ENCODE data around the gene ART3.

The ART3 gene

GRCh38 chr4:76106442-76106841 is 31.9 kb downstream of the ART3 start:
- no peaks in the 10 kb centered on the region for H3K27me3 ChIP-seq (ENCODE audit: control insufficient read depth in 1 of 2, insufficient read depth in 2 of 2, low read length in 2 of 2)
- H3K9ac ChIP-seq (ENCODE audit: low read length): no peak overlapping the region
- no peak overlapping the region for H3K4me3 ChIP-seq (ENCODE audit: low read depth in 1 of 2, low read length in 2 of 2)
- H3K4me1 ChIP-seq (ENCODE audit: insufficient read depth, low read length): no peaks in the 10 kb centered on the region
- no peaks in the 10 kb centered on the region for H3K9me3 ChIP-seq (ENCODE audit: low read length)
- H3K36me3 ChIP-seq (ENCODE audit: insufficient read depth, low read length): no peaks in the 10 kb centered on the region
- H3K27ac ChIP-seq (ENCODE audit: low read depth, low read length): no peak overlapping the region

GRCh38 chr4:76108467-76109181 is 34.1 kb downstream of the ART3 start:
- Histone ChIP-seq H3K4me3 (ENCODE audit: low read depth in 1 of 2, low read length in 2 of 2) (no peak overlapping the region), H3K27me3 (ENCODE audit: control insufficient read depth in 1 of 2, insufficient read depth in 2 of 2, low read length in 2 of 2) (no peaks in the 10 kb centered on the region), H3K9me3 (ENCODE audit: low read length) (no peaks in the 10 kb centered on the region), H3K27ac (ENCODE audit: low read depth, low read length) (no peak overlapping the region), H3K4me1 (ENCODE audit: insufficient read depth, low read length) (no peaks in the 10 kb centered on the region), H3K36me3 (ENCODE audit: insufficient read depth, low read length) (no peaks in the 10 kb centered on the region), H3K9ac (ENCODE audit: low read length) (no peak overlapping the region)

- Histone ChIP-seq H3K27ac (ENCODE audit: low read depth, low read length) (no peak overlapping the region), H3K9me3 (ENCODE audit: low read length) (no peaks in the 10 kb centered on the region), H3K4me1 (ENCODE audit: insufficient read depth, low read length) (no peaks in the 10 kb centered on the region), H3K36me3 (ENCODE audit: insufficient read depth, low read length) (peaks cover 37% of the 10 kb centered on the region), H3K4me3 (ENCODE audit: low read depth in 1 of 2, low read length in 2 of 2) (no peak overlapping the region), H3K9ac (ENCODE audit: low read length) (no peak overlapping the region), H3K27me3 (ENCODE audit: control insufficient read depth in 1 of 2, insufficient read depth in 2 of 2, low read length in 2 of 2) (no peaks in the 10 kb centered on the region)
Measured at GRCh38 chr4:76116821-76117220, 42.3 kb downstream of the ART3 start.

GRCh38 chr4:76117536-76117935 is 43.0 kb downstream of the ART3 start:
- Histone ChIP-seq H3K27ac (ENCODE audit: low read depth, low read length) (no peak overlapping the region), H3K9me3 (ENCODE audit: low read length) (no peaks in the 10 kb centered on the region), H3K36me3 (ENCODE audit: insufficient read depth, low read length) (peaks cover 43% of the 10 kb centered on the region), H3K27me3 (ENCODE audit: control insufficient read depth in 1 of 2, insufficient read depth in 2 of 2, low read length in 2 of 2) (no peaks in the 10 kb centered on the region), H3K9ac (ENCODE audit: low read length) (no peak overlapping the region), H3K4me3 (ENCODE audit: low read depth in 1 of 2, low read length in 2 of 2) (no peak overlapping the region), H3K4me1 (ENCODE audit: insufficient read depth, low read length) (no peaks in the 10 kb centered on the region)

GRCh38 chr4:76120199-76120598 is 45.7 kb downstream of the ART3 start:
- Histone ChIP-seq H3K9ac (ENCODE audit: low read length) (no peak overlapping the region), H3K27ac (ENCODE audit: low read depth, low read length) (no peak overlapping the region), H3K27me3 (ENCODE audit: control insufficient read depth in 1 of 2, insufficient read depth in 2 of 2, low read length in 2 of 2) (no peaks in the 10 kb centered on the region), H3K4me1 (ENCODE audit: insufficient read depth, low read length) (no peaks in the 10 kb centered on the region), H3K36me3 (ENCODE audit: insufficient read depth, low read length) (peaks cover 43% of the 10 kb centered on the region), H3K4me3 (ENCODE audit: low read depth in 1 of 2, low read length in 2 of 2) (no peak overlapping the region), H3K9me3 (ENCODE audit: low read length) (no peaks in the 10 kb centered on the region)

GRCh38 chr4:76125816-76126215 is 51.3 kb downstream of the ART3 start:
- no peak overlapping the region for H3K9ac ChIP-seq (ENCODE audit: low read length)
- H3K27me3 ChIP-seq (ENCODE audit: control insufficient read depth in 1 of 2, insufficient read depth in 2 of 2, low read length in 2 of 2): no peaks in the 10 kb centered on the region
- no peaks in the 10 kb centered on the region for H3K4me1 ChIP-seq (ENCODE audit: insufficient read depth, low read length)
- H3K27ac ChIP-seq (ENCODE audit: low read depth, low read length): no peak overlapping the region
- H3K4me3 ChIP-seq (ENCODE audit: low read depth in 1 of 2, low read length in 2 of 2): no peak overlapping the region
- peaks cover 24% of the 10 kb centered on the region for H3K36me3 ChIP-seq (ENCODE audit: insufficient read depth, low read length)
- H3K9me3 ChIP-seq (ENCODE audit: low read length): no peaks in the 10 kb centered on the region

- Histone ChIP-seq H3K27ac (ENCODE audit: low read depth, low read length) (no peak overlapping the region), H3K9ac (ENCODE audit: low read length) (no peak overlapping the region), H3K27me3 (ENCODE audit: control insufficient read depth in 1 of 2, insufficient read depth in 2 of 2, low read length in 2 of 2) (no peaks in the 10 kb centered on the region), H3K4me1 (ENCODE audit: insufficient read depth, low read length) (no peaks in the 10 kb centered on the region), H3K9me3 (ENCODE audit: low read length) (no peaks in the 10 kb centered on the region), H3K36me3 (ENCODE audit: insufficient read depth, low read length) (peaks cover 16% of the 10 kb centered on the region), H3K4me3 (ENCODE audit: low read depth in 1 of 2, low read length in 2 of 2) (no peak overlapping the region)
Measured at GRCh38 chr4:76127754-76128153, 53.2 kb downstream of the ART3 start.

- H3K27ac ChIP-seq (ENCODE audit: low read depth, low read length): no peak overlapping the region
- H3K27me3 ChIP-seq (ENCODE audit: control insufficient read depth in 1 of 2, insufficient read depth in 2 of 2, low read length in 2 of 2): no peaks in the 10 kb centered on the region
- H3K4me3 ChIP-seq (ENCODE audit: low read depth in 1 of 2, low read length in 2 of 2): no peak overlapping the region
- H3K36me3 ChIP-seq (ENCODE audit: insufficient read depth, low read length): peaks cover 41% of the 10 kb centered on the region
- H3K4me1 ChIP-seq (ENCODE audit: insufficient read depth, low read length): peaks cover 8% of the 10 kb centered on the region
- no peak overlapping the region for H3K9ac ChIP-seq (ENCODE audit: low read length)
- H3K9me3 ChIP-seq (ENCODE audit: low read length): no peaks in the 10 kb centered on the region
Measured at GRCh38 chr4:76141241-76141640, 66.7 kb downstream of the ART3 start.

- Histone ChIP-seq H3K4me3 (ENCODE audit: low read depth in 1 of 2, low read length in 2 of 2) (no peak overlapping the region), H3K4me1 (ENCODE audit: insufficient read depth, low read length) (peaks cover 29% of the 10 kb centered on the region), H3K27ac (ENCODE audit: low read depth, low read length) (no peak overlapping the region), H3K9ac (ENCODE audit: low read length) (no peak overlapping the region), H3K9me3 (ENCODE audit: low read length) (no peaks in the 10 kb centered on the region), H3K27me3 (ENCODE audit: control insufficient read depth in 1 of 2, insufficient read depth in 2 of 2, low read length in 2 of 2) (no peaks in the 10 kb centered on the region), H3K36me3 (ENCODE audit: insufficient read depth, low read length) (peaks cover 34% of the 10 kb centered on the region)
Measured at GRCh38 chr4:76144546-76144945, 70.0 kb downstream of the ART3 start.

GRCh38 chr4:76147454-76148141 is 73.1 kb downstream of the ART3 start:
- Histone ChIP-seq H3K27me3 (ENCODE audit: control insufficient read depth in 1 of 2, insufficient read depth in 2 of 2, low read length in 2 of 2) (no peaks in the 10 kb centered on the region), H3K27ac (ENCODE audit: low read depth, low read length) (peak overlapping the region; percentile 91), H3K4me1 (ENCODE audit: insufficient read depth, low read length) (peaks cover 31% of the 10 kb centered on the region), H3K9me3 (ENCODE audit: low read length) (no peaks in the 10 kb centered on the region), H3K36me3 (ENCODE audit: insufficient read depth, low read length) (peaks cover 6% of the 10 kb centered on the region), H3K4me3 (ENCODE audit: low read depth in 1 of 2, low read length in 2 of 2) (peak overlapping the region; percentile 78 to 99), H3K9ac (ENCODE audit: low read length) (peak overlapping the region; percentile 93)

GRCh38 chr4:76148142-76148865 is 73.8 kb downstream of the ART3 start, which contains the start of gene NUP54:
Gene NUP54 (minus strand): TSS chr4:76148397. CDS start chr4:76148374, 23 bp downstream.
- no peaks in the 10 kb centered on the region for H3K27me3 ChIP-seq (ENCODE audit: control insufficient read depth in 1 of 2, insufficient read depth in 2 of 2, low read length in 2 of 2)
- no peaks in the 10 kb centered on the region for H3K36me3 ChIP-seq (ENCODE audit: insufficient read depth, low read length)
- peak within 1 kb of the TSS; percentile 93 for H3K9ac ChIP-seq (ENCODE audit: low read length)
- peak within 1 kb of the TSS; percentile 91 for H3K27ac ChIP-seq (ENCODE audit: low read depth, low read length)
- peaks cover 31% of the 10 kb centered on the region for H3K4me1 ChIP-seq (ENCODE audit: insufficient read depth, low read length)
- H3K4me3 ChIP-seq (ENCODE audit: low read depth in 1 of 2, low read length in 2 of 2): peak within 1 kb of the TSS; percentile 78 to 99
- no peaks in the 10 kb centered on the region for H3K9me3 ChIP-seq (ENCODE audit: low read length)

Data from muscle layer of colon (tissue), 2 donors.